Panc1 (cell line): ENCODE measurements around the gene ACSL1. TPM values are rescaled to one million over a fixed set of nuclear protein-coding genes. Genes with fewer than 3 reads are reported as not detected.
A peak's percentile ranks its signal among the peaks of the same experiment; 100 is the strongest.
"Not testable (repeated sequence)": the region's sequence is repeated elsewhere in the genome, so short reads cannot be mapped to it uniquely, and the experiment has no call there.

Experiments
- ATAC-seq: fragments of 200-7000 bp; cut with Tn5 transposase; 2 replicates; pipeline ENCODE4 v1.9.1; 2020; ENCODE audit warnings: mild to moderate bottlenecking, moderate library complexity
- BruUV-seq: library from RNA; stranded (reverse); fragments of 400-500 nt; replicated peaks from 2 replicates; lab custom pipeline; 2021; lab: Mats Ljungman, UMichigan
- CTCF ChIA-PET: fragments of 300-600 bp; sonication (Branson Sonifier 250); formaldehyde crosslinking; loops from one replicate; lab custom pipeline; 2022; ENCODE audit warnings: antibody characterized with exemption; lab: Charles Lee
- POLR2A ChIA-PET: fragments of 300-600 bp; sonication (Branson Sonifier 250); formaldehyde crosslinking; loops from one replicate; lab custom pipeline; 2022; ENCODE audit warnings: antibody characterized with exemption; lab: Charles Lee
- DNase-seq: peaks from one replicate; pipeline ENCODE4 v3.0.0-alpha.2; 2010; ENCODE audit warnings: low read depth, low spot score
- H3K27ac ChIP-seq: 2 replicates; pipeline ENCODE4 v1.5.1; 2011; ENCODE audit warnings: mild to moderate bottlenecking, low read length, inconsistent platforms
- H3K27me3 ChIP-seq: fragments of 200-500 bp; sonication (Bioruptor generic); 2 replicates; pipeline ENCODE4 v1.6.0; 2014; ENCODE audit warnings: low read length, inconsistent platforms; ENCODE audit not compliant: control insufficient read depth, insufficient read depth
- H3K36me3 ChIP-seq: fragments of 200-500 bp; sonication (Bioruptor generic); 2 replicates; pipeline ENCODE4 v1.5.1; 2014; ENCODE audit warnings: inconsistent platforms, mild to moderate bottlenecking, low read length, moderate library complexity; ENCODE audit not compliant: control insufficient read depth, insufficient read depth
- H3K4me1 ChIP-seq: 2 replicates; pipeline ENCODE4 v1.5.1; 2011; ENCODE audit warnings: inconsistent platforms, mild to moderate bottlenecking, low read length, moderate library complexity; ENCODE audit not compliant: control insufficient read depth, insufficient read depth
- H3K4me3 ChIP-seq, 2 experiments: 2 replicates each; pipeline ENCODE4 v1.5.1; 2011 to 2012; ENCODE audit warnings: low read depth in 2 of 2, low read length in 2 of 2, mild to moderate bottlenecking in 2 of 2, inconsistent platforms in 1 of 2, moderate library complexity in 1 of 2
- H3K9me3 ChIP-seq: fragments of 200-500 bp; sonication (Bioruptor generic); 2 replicates; pipeline ENCODE4 v1.5.1; 2014; ENCODE audit warnings: low read depth, mild to moderate bottlenecking, inconsistent platforms, low read length, moderate library complexity; ENCODE audit not compliant: control insufficient read depth, insufficient read depth
- POLR2AphosphoS5 ChIP-seq: IDR thresholded peaks from 2 replicates; pipeline ENCODE4 v1.6.1; 2012; ENCODE audit warnings: mild to moderate bottlenecking, low read depth, low read length, moderate library complexity
- SIN3A ChIP-seq: IDR thresholded peaks from 2 replicates; pipeline ENCODE4 v1.6.1; 2012; ENCODE audit warnings: low read depth, mild to moderate bottlenecking, low read length, moderate library complexity, borderline replicate concordance; ENCODE audit not compliant: insufficient read depth
- TCF7L2 ChIP-seq: IDR thresholded peaks from 2 replicates; pipeline ENCODE4 v1.6.1; 2011; ENCODE audit warnings: mild to moderate bottlenecking, low read depth, low read length, inconsistent platforms
- in situ Hi-C: cut with HindIII; loops from 2 replicates; pipeline ENCODE4 v1.10.0; 2016; ENCODE audit warnings: low sequenced_read_pairs, low pct_unique_long_range_greater_than_20kb
- intact Hi-C: fragments of 100-400 bp; cut with micrococcal nuclease; formaldehyde crosslinking; loops from one replicate; pipeline ENCODE4 v1.10.0; 2022; ENCODE audit not compliant: unreplicated experiment
- total RNA-seq: library from RNA; stranded (reverse); gene quantifications from one replicate; pipeline ENCODE4 v1.2.1, GENCODE V29; 2021; ENCODE audit not compliant: unreplicated experiment
- TF ChIP-seq, protein P1 (sequence below), 2 experiments: IDR thresholded peaks; 2 replicates each; pipeline ENCODE4 v1.6.1; 2011 to 2012; ENCODE audit warnings: low read depth in 2 of 2, control low read depth in 1 of 2, low read length in 1 of 2, mild to moderate bottlenecking in 1 of 2, moderate library complexity in 1 of 2; ENCODE audit not compliant: insufficient read depth in 1 of 2
- TF ChIP-seq, protein P2 (sequence below): fragments of 450-650 bp; IDR thresholded peaks from 2 replicates; pipeline ENCODE4 v1.5.1; 2017; ENCODE audit warnings: mild to moderate bottlenecking

ACSL1 gene
- total RNA-seq, 1 experiment from 2014 or later, result 15.4 TPM

DNA sequence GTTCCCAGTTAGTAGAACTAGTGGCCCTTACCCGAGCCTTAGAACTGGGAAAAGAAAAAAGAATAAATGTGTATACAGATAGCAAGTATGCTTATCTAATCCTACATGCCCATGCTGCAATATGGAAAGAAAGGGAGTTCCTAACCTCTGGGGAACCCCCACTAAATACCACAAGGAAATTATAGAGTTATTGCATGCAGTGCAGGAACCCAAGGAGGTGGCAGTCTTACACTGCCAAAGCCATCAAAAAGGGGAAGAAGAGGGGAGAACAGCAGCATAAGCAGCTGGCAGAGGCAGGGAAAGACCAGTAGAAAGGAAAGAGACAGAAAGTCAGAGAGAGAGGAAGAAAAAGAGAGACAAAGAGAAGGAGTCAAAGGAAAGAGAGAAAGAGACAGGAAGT, 86.2 kb downstream of the ACSL1 start:
- POLR2A ChIA-PET, ATAC-seq, DNase-seq, H3K4me1 ChIP-seq, H3K4me3 ChIP-seq, in situ Hi-C loops, H3K36me3 ChIP-seq, H3K9me3 ChIP-seq, H3K27ac ChIP-seq, BruUV-seq, H3K27me3 ChIP-seq, intact Hi-C loops, CTCF ChIA-PET: not testable (repeated sequence)

DNA sequence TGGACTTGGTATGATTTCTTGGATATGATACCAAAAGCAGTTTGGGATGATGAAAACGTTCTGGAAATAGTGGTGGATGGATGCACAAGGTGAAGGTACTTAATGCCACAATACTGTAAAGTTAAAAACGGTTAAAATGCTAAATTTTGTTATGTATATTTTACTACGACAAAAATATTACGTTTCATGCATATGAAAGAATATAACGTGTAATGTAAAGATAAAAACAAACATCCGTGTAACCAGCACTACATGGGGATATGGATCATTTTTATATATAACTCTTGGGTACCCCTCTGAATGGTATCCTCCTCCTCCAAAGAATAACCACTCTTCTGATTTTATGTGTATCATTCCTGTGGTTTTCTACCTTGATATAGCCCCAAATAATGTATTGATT, 91.0 kb downstream of the ACSL1 start:
- ChIA-PET CTCF (no interaction called here), POLR2A (no interaction called here)
- TF ChIP-seq, protein P1, sequence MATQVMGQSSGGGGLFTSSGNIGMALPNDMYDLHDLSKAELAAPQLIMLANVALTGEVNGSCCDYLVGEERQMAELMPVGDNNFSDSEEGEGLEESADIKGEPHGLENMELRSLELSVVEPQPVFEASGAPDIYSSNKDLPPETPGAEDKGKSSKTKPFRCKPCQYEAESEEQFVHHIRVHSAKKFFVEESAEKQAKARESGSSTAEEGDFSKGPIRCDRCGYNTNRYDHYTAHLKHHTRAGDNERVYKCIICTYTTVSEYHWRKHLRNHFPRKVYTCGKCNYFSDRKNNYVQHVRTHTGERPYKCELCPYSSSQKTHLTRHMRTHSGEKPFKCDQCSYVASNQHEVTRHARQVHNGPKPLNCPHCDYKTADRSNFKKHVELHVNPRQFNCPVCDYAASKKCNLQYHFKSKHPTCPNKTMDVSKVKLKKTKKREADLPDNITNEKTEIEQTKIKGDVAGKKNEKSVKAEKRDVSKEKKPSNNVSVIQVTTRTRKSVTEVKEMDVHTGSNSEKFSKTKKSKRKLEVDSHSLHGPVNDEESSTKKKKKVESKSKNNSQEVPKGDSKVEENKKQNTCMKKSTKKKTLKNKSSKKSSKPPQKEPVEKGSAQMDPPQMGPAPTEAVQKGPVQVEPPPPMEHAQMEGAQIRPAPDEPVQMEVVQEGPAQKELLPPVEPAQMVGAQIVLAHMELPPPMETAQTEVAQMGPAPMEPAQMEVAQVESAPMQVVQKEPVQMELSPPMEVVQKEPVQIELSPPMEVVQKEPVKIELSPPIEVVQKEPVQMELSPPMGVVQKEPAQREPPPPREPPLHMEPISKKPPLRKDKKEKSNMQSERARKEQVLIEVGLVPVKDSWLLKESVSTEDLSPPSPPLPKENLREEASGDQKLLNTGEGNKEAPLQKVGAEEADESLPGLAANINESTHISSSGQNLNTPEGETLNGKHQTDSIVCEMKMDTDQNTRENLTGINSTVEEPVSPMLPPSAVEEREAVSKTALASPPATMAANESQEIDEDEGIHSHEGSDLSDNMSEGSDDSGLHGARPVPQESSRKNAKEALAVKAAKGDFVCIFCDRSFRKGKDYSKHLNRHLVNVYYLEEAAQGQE (IDR thresholded peaks at IDR 0.05; ENCODE audit: insufficient read depth in 1 of 2, low read depth in 2 of 2, low read length in 1 of 2), result no peak
- TF ChIP-seq SIN3A (no peak), TCF7L2 (no peak), POLR2AphosphoS5 (no peak)
- TF ChIP-seq, protein P2, sequence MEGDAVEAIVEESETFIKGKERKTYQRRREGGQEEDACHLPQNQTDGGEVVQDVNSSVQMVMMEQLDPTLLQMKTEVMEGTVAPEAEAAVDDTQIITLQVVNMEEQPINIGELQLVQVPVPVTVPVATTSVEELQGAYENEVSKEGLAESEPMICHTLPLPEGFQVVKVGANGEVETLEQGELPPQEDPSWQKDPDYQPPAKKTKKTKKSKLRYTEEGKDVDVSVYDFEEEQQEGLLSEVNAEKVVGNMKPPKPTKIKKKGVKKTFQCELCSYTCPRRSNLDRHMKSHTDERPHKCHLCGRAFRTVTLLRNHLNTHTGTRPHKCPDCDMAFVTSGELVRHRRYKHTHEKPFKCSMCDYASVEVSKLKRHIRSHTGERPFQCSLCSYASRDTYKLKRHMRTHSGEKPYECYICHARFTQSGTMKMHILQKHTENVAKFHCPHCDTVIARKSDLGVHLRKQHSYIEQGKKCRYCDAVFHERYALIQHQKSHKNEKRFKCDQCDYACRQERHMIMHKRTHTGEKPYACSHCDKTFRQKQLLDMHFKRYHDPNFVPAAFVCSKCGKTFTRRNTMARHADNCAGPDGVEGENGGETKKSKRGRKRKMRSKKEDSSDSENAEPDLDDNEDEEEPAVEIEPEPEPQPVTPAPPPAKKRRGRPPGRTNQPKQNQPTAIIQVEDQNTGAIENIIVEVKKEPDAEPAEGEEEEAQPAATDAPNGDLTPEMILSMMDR, result no peak
- DNase-seq, result no peak
- Histone ChIP-seq H3K27ac (peak overlapping the region; percentile 67), H3K9me3 (no peaks in the 10 kb centered on the region), H3K4me1 (peaks cover 2% of the 10 kb centered on the region), H3K36me3 (no peaks in the 10 kb centered on the region), H3K4me3 (peak overlapping the region; percentile 90 to 94), H3K27me3 (no peaks in the 10 kb centered on the region)
- no peak for ATAC-seq
- TSS peak; percentile 93 for BruUV-seq
- in situ Hi-C loops (no loop called here), intact Hi-C loops (no loop called here)

DNA sequence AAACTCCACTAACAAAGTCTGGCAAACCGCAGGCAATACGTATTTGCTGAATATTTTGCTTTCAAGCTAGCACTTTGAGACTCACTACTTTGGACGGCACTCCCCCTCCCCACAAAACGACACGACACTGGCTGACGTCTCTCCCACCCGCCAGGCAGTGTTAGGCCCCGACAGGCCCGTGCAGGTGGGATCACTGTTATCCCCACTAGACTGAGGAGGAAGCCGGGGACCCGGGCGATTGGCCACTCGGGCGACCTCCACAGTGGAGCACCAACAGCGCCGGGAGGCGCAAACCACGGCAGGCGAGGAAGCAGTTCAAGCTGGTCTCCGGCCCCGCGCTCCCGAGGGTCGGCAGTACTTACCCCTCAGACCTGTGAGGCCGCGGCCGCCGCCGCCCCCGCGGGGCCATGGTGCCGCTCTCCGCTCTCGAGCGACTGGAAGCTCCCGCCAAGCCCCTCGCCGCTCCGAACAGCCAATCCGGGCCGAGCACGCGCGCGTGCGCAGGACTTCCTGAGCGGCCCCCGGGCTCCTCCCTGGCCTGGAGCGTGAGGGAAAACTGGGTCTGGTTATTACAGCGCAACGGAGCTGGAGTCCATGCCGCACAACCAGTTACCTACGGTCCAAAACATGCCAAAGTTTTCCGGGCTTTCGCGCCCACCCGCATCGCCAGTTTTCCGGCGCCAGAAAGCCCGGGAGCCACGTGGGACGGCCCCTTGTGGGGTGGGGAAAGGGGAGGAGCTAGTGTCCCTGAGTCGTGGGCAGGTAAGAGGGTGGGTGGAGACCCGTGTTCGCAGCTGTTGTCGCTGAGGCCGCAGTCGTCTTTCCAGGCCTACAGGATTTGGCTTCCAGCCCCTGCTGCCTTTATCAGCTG, 91.9 kb downstream of the ACSL1 start, which contains the start of gene CENPU:
TSS of gene CENPU (minus strand) at position 443 of the 871 bp plus-strand sequence. CDS start at position 409, 34 bp downstream.
- Histone ChIP-seq H3K4me3 (peak within 1 kb of the TSS; percentile 90 to 94), H3K9me3 (no peaks in the 10 kb centered on the region), H3K36me3 (no peaks in the 10 kb centered on the region), H3K27me3 (no peaks in the 10 kb centered on the region), H3K27ac (peak within 1 kb of the TSS; percentile 81), H3K4me1 (peaks cover 2% of the 10 kb centered on the region)
- CTCF ChIA-PET, result interaction anchor here (0.5 to 1.7 kb wide), 2 partner anchors 12 to 53 kb away, joined by 4 to 7 read pairs; no protein-coding TSS in a partner anchor
- DNase-seq, result peak; percentile 85
- ATAC-seq, result peak; percentile 96
- no TSS peak for BruUV-seq
- intact Hi-C loops, result no loop called here
- in situ Hi-C loops, result no loop called here
- POLR2A ChIA-PET, result interaction anchor here (0.6 to 0.9 kb wide), 2 partner anchors 33 to 105 kb away, joined by 4 to 15 read pairs; no protein-coding TSS in a partner anchor
- no peak; the same call in 1 of the 2 replicates for TF ChIP-seq POLR2AphosphoS5
- TF ChIP-seq, protein P2, result no peak
- TF ChIP-seq, protein P1 (IDR thresholded peaks at IDR 0.05; ENCODE audit: insufficient read depth in 1 of 2, low read depth in 2 of 2, low read length in 1 of 2), result peak in 1 of 2 experiments; percentile 8; a peak in 1 of 4 replicates
- TF ChIP-seq SIN3A, result peak; percentile 90; the same call in 1 of the 2 replicates
- TF ChIP-seq TCF7L2, result no peak
